HG03175 (cell line): ENCODE measurements around the gene HOXA13.

ENCODE experiments used
- ATAC-seq: cut with Tn5 transposase; IDR thresholded peaks from one replicate; pipeline ENCODE4 v1.9.1; 2021; ENCODE audit warnings: mild to moderate bottlenecking, moderate library complexity; ENCODE audit not compliant: unreplicated experiment

The HOXA13 gene

DNA sequence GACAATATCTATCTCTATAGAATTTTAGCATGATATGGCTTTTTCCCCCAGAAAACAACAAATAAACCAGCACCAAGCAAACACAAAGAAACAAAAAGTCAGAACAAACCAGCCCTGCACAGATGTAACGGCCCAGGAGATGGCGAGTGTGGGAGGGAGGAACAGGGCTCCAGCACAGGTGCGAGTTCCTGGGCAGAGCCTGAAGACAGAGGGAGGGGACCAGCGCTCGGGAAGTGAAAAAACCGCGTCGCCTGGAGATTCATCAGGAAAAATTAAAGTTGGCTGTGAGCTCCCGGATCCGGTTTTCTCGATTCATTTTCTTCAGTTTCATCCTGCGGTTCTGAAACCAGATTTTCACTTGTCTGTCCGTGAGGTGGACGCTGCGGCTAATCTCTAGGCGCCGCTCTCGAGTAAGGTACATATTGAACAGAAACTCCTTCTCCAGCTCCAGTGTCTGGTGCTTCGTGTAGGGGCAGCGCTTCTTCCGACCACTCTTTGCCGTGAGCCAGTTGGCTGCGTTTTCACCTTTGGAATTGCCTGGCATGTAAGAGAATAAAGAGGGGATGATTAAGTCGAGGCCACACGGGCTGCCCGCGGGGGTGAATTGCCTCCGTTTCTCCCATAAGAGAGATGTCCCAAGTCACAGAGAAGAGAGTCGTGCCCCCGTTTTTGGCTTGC is 28.1 kb downstream of the HOXA13 start:
- ATAC-seq = no peak

DNA sequence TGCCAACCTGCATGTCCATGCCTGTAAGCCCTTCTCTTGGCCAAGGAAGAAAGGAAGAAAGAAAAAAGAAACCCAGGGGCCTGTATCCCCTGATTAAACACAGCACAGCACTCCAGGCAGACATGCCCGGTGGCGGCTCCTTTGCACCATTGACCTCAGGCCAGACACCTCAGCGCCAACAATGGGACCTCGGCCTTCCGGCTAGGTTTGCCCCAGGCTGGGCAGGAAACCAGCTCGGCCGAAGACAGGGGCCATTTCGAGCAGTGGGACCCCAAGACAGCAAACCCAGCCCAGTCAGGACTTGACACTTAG is 28.6 kb downstream of the HOXA13 start:
- ATAC-seq = no peak

- ATAC-seq = no peak
Observed at GRCh38 chr7:27170426-27171324, 29.2 kb downstream of the HOXA13 start.

DNA sequence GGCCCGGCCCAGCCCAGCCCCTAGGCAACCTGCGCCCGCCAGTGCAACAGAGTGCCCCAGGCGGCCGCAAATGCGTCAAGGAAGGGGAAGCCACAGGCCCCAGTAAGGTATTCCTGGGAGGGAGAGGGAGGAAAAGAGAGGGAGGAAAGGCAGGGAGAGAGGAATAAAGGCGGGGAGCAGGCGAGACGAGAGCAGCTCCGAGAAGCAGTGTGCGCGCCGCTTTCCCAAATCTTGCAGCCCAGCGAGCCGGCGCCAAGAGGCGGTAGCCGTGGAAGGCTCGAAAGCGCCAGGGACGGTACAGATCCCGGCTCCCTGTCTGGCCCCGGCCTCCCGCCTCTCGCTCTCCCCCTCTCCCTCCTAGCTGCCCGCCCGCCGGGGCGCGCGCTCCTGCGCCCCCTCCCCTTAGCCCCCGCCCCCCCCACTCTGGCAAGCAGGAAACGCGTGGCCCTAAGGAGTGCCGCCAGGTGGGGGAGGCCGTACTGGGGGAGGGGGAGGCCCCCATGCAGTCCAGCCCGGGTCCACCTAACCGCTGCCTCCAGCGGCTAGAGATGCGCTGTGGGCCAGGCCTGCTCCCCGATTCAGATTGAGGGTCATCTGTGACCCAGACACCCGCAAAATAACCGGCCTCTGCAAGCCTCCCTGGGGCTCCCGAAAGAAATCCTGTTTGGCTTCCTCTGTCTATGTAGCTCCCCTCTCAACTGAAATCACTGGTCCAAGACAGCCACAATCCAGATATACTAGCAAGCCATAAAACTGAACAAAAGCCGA is 30.0 kb downstream of the HOXA13 start:
- no peak for ATAC-seq

GRCh38 chr7:27168265-27168947 is 31.5 kb downstream of the HOXA13 start:
- ATAC-seq = no peak

- no peak for ATAC-seq
Observed at GRCh38 chr7:27167916-27168264, 32.0 kb downstream of the HOXA13 start.

- no peak for ATAC-seq
Observed at GRCh38 chr7:27166531-27167505, 33.1 kb downstream of the HOXA13 start.

DNA sequence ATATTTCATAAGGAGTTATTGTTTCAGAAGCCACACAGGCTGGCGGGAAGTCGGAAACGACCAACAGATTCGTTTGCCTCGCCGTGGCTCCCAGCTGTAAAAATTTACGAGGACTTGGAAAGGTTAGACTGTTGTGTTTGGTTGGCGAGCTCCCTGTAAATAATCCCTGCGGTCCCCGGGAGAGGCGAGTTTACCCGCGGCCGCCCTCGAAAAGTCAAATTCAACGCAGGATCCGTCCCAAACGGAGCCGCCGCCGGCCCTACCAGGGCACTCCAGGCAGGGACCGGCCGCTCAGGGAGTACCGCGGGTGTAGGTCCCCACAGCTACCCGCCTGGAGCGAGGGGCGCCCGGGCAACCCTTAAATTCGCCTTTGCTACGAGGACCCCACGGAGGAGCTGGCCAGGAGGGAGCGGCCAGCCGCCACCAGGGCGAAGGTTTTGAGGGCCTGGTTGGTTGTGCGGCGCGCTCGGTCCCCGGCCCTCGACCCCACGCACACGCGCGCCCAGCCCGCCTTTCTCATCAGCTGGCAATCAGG is 33.8 kb downstream of the HOXA13 start:
- no peak for ATAC-seq

DNA sequence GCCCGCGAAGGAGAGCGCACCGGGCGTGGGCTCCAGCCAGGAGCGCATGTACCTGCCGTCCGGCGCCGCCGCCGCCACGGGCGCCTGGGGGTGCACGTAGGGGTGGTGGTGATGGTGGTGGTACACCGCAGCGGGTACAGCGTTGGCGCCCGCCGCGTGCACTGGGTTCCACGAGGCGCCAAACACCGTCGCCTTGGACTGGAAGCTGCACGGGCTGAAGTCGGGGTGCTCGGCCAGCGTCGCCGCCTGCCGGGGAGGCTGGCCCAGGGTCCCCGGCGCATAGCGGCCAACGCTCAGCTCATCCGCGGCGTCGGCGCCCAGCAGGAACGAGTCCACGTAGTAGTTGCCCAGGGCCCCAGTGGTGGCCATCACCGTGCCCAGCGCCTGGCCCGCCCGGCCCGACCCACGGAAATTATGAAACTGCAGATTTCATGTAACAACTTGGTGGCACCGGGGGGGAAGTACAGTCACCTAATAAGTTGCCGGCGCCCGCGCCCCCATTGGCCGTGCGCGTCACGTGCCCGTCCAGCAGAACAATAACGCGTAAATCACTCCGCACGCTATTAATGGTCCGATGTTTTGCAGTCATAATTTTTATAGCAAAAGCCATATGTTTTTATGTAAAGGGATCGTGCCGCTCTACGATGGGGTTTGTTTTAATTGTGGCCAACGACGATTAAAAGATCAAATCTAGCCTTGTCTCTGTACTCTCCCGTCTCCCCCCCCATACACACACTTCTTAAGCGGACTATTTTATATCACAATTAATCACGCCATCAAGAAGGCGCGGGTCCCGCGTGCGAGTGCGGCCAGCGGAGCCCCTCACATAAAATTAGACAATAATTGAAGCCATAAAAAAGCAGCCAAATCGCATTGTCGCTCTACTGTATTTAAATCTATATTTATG is 34.5 kb downstream of the HOXA13 start, which contains the start of gene HOXA9:
HOXA9 (minus strand) TSS at position 449 of the 907 bp plus-strand sequence; CDS start at position 369, 80 bp downstream.
- ATAC-seq = no peak

GRCh38 chr7:27164367-27165088 is 35.4 kb downstream of the HOXA13 start:
- ATAC-seq = no peak

DNA sequence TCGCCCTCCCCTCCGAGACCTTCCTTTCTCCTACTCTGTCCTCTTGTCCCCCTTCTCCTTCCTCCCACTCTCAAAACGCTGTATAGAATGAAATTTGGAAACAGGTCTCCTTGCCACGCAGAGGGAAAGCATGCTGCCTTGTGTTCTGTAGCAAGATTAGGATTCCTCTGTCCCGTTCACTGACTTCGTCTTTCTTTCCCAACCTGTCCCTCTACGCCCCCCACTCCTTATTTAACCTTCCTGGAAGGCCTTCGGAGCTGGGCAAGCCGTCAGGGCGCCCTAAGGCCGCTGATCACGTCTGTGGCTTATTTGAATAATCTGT is 35.9 kb downstream of the HOXA13 start:
- ATAC-seq = no peak

DNA sequence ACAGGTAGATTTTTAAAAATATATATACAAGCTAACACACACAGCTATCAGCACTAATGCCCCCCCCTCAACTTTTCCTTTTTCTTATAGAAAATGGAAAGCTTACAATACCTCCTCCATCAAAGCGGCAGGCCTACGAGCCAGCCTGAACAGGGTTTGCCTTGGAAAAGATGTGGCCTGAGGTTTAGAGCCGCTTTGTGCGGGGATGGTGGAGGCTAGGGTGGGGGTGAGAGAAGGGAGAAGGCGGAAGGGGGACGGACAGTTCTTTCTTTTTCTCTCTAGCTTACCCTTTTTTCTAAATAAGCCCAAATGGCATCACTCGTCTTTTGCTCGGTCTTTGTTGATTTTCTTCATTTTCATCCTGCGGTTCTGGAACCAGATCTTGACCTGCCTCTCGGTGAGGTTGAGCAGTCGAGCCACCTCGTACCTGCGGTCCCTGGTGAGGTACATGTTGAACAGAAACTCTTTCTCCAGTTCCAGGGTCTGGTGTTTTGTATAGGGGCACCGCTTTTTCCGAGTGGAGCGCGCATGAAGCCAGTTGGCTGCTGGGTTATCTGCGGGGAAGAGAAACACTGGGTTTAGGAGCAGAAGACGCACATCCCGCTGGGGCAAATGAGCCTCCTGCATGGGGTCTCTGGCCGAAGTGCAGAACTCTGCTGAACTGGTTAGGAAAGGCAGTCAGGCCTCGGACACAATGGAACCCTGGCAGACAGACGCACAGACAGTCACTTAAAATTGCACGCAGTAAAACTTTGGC is 36.4 kb downstream of the HOXA13 start:
- ATAC-seq = no peak

- ATAC-seq = no peak
Observed at GRCh38 chr7:27162561-27163287, 37.2 kb downstream of the HOXA13 start.

GRCh38 chr7:27161721-27162560 is 38.0 kb downstream of the HOXA13 start:
- no peak for ATAC-seq

GRCh38 chr7:27161214-27161720 is 38.6 kb downstream of the HOXA13 start:
- no peak for ATAC-seq
